Measurements from ENCODE around the gene MEGF6.

Gene MEGF6

GRCh38 chr1:3540876-3541275, 70.4 kb downstream of the MEGF6 start:
- DNase-seq: no peak

- peak in 18 of 56 donors; percentile 5 to 46 (median 24) for DNase-seq
These were observed 71.4 kb downstream of the MEGF6 start for GRCh38 chr1:3539707-3540425.

GRCh38 chr1:3537359-3537758, 73.9 kb downstream of the MEGF6 start:
- no peak for DNase-seq

- DNase-seq: no peak
These were observed 74.7 kb downstream of the MEGF6 start for GRCh38 chr1:3536420-3537195.

GRCh38 chr1:3535732-3536131, 75.6 kb downstream of the MEGF6 start:
- DNase-seq: no peak

GRCh38 chr1:3534803-3535637, 76.3 kb downstream of the MEGF6 start:
- no peak for DNase-seq

GRCh38 chr1:3533067-3534048, 78.0 kb downstream of the MEGF6 start:
- DNase-seq: no peak

- no peak for DNase-seq
These were observed 79.4 kb downstream of the MEGF6 start for GRCh38 chr1:3531928-3532327.

GRCh38 chr1:3530926-3531818, 80.1 kb downstream of the MEGF6 start:
- peak in 33 of 56 donors; percentile 4 to 69 (median 33) for DNase-seq

GRCh38 chr1:3530086-3530925, 81.0 kb downstream of the MEGF6 start:
- no peak for DNase-seq

- peak in 13 of 56 donors; percentile 7 to 48 (median 20) for DNase-seq
These were observed 82.1 kb downstream of the MEGF6 start for GRCh38 chr1:3529099-3529729.

GRCh38 chr1:3527774-3528173, 83.5 kb downstream of the MEGF6 start:
- DNase-seq: no peak

- no peak for DNase-seq
These were observed 85.5 kb downstream of the MEGF6 start for GRCh38 chr1:3525551-3526482.

GRCh38 chr1:3524556-3525203, 86.6 kb downstream of the MEGF6 start:
- DNase-seq: no peak

- no peak for DNase-seq
These were observed 87.3 kb downstream of the MEGF6 start for GRCh38 chr1:3523980-3524379.

GRCh38 chr1:3522564-3523265, 88.6 kb downstream of the MEGF6 start:
- no peak for DNase-seq
